ENCODE measurements around the gene EEIG2. TPM values are rescaled to one million over a fixed set of nuclear protein-coding genes. Genes with fewer than 3 reads are reported as not detected.
A peak's percentile ranks its signal among the peaks of the same experiment; 100 is the strongest.
"Not testable (repeated sequence)": the region's sequence is repeated elsewhere in the genome, so short reads cannot be mapped to it uniquely, and the experiment has no call there.

The EEIG2 gene
- total RNA-seq, 2 donors from 2014 or later: 7.0 to 9.2 TPM

GRCh38 chr1:108531444-108531843 lies 28.5 kb upstream of the EEIG2 start:
- WGBS, 2 donors: 19 to 27% methylated on average over 4 of the region's 4 CpGs
- TF ChIP-seq CTCF (IDR thresholded peaks at IDR 0.05): no peak
- TF ChIP-seq POLR2A (IDR thresholded peaks at IDR 0.05): no peak
- no peak overlapping the region for H3K4me3 ChIP-seq
- peak overlapping the region in 1 of 4 donors; percentile 18 for H3K27ac ChIP-seq
- ATAC-seq (no peak), DNase-seq (peak in 1 of 4 donors; percentile 10)
- intact Hi-C loops (cut with DNase I): no loop called here
- no peaks in the 10 kb centered on the region for H3K36me3 ChIP-seq (replicated peaks in 1 of 2; ENCODE audit: insufficient read depth in 1 of 2, low read depth in 2 of 2)
- peaks cover 37% of the 10 kb centered on the region for H3K4me1 ChIP-seq
- no peaks in the 10 kb centered on the region for H3K9me3 ChIP-seq
- H3K27me3 ChIP-seq: no peaks in the 10 kb centered on the region

DNA sequence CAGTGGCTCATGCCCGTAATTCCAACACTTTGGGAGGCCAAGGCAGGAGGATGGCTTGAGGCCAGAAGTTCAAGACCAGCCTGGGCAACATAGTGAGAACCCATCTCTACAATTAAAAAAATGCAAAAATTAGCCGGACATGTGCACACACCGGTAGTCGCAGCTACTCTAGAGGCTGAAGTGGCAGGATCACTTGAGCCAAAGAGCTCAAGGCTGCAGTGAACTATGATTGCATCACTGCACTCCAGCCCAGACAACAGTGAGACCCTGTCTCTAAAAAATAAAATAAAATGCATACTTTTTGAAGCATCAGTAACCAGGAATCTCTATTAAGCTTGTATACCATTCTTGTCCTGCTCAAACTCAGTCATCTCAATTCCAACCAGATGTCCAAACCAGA lies 27.2 kb upstream of the EEIG2 start:
- Histone ChIP-seq H3K4me1 (peaks cover 37% of the 10 kb centered on the region), H3K4me3 (no peak overlapping the region), H3K36me3 (replicated peaks in 1 of 2; ENCODE audit: insufficient read depth in 1 of 2, low read depth in 2 of 2) (no peaks in the 10 kb centered on the region), H3K27ac (no peak overlapping the region), H3K27me3 (no peaks in the 10 kb centered on the region), H3K9me3 (no peaks in the 10 kb centered on the region)
- 68 to 75% methylated on average over 4 of the region's 4 CpGs for WGBS, 2 donors
- DNase-seq (no peak), ATAC-seq (no peak)
- TF ChIP-seq POLR2A (IDR thresholded peaks at IDR 0.05) (no peak), CTCF (IDR thresholded peaks at IDR 0.05) (no peak)
- intact Hi-C loops (cut with DNase I): no loop called here

DNA sequence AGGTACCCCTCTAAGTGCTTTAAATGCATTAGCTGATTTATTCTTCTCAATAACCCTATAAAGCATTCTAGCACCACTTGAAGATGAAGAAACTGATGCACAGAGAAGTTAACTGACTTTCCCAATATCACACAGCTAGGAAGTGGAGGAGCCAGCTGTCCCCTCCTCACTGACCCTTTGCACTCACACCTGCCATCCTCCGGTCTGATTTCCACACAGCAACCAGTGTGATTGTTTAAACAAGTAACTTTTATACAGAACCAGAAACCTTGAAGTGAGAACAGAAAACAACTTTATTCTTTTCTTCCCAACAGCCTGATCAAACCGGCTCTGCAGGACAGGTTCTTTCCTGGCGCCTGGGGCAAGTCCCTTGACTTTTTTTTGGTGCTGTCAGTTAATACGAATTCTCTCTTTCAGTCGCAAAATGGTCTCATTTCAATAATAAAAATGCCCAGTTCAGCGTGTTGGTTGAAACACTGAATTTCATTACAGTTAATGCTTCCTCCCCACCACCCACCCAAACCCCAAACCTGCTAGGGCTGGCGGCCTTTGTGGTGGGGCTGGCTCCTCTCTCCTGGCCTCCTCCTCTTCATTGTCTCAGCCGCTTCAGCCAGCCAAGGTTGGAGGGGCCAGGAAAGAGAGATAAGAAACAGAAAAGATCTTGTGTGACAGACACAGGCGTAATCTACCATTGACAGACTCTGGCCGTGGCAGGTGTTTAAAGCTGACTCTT lies 26.4 kb upstream of the EEIG2 start:
- H3K27me3 ChIP-seq: no peaks in the 10 kb centered on the region
- 11 to 21% methylated on average over 10 of the region's 10 CpGs for WGBS, 2 donors
- no peaks in the 10 kb centered on the region for H3K9me3 ChIP-seq
- peak overlapping the region in 3 of 4 donors; percentile 67 to 80 (median 74) for H3K27ac ChIP-seq
- intact Hi-C loops (cut with DNase I): no loop called here
- H3K4me1 ChIP-seq: peaks cover 37% of the 10 kb centered on the region
- H3K4me3 ChIP-seq: no peak overlapping the region
- no peaks in the 10 kb centered on the region for H3K36me3 ChIP-seq (replicated peaks in 1 of 2; ENCODE audit: insufficient read depth in 1 of 2, low read depth in 2 of 2)
- ATAC-seq (peak; percentile 88), DNase-seq (peak; percentile 36 to 68 (median 52))
- TF ChIP-seq CTCF (IDR thresholded peaks at IDR 0.05): peak in 1 of 7 experiments; percentile 15
- TF ChIP-seq POLR2A (IDR thresholded peaks at IDR 0.05): no peak

DNA sequence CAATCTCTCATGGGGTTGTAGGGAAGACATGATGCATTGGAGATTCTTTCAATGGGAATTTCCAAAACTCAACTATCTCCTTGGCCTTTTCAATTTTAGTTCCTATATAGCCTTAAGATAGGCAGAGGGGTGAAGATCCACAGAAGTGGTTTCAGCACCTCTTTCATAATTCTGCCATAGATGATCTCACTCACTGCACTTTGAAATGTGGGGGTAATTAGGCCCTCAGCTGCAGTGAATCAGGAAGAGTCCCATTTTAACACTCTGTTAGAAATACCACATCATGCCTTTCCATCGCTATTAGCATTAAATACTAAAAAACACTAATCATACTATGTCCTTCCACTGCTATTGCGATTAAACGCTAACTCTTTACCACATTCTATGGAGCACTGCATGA lies 25.1 kb upstream of the EEIG2 start:
- no peak for TF ChIP-seq CTCF (IDR thresholded peaks at IDR 0.05)
- no peak for TF ChIP-seq POLR2A (IDR thresholded peaks at IDR 0.05)
- H3K36me3 ChIP-seq (replicated peaks in 1 of 2; ENCODE audit: insufficient read depth in 1 of 2, low read depth in 2 of 2): no peaks in the 10 kb centered on the region
- ATAC-seq: no peak
- intact Hi-C loops (cut with DNase I): no loop called here
- no peak for DNase-seq
- H3K27ac ChIP-seq: no peak overlapping the region
- peaks cover 37% of the 10 kb centered on the region for H3K4me1 ChIP-seq
- no peak overlapping the region for H3K4me3 ChIP-seq
- WGBS, 2 donors: 98 to 99% methylated on average over 3 of the region's 3 CpGs
- no peaks in the 10 kb centered on the region for H3K9me3 ChIP-seq
- no peaks in the 10 kb centered on the region for H3K27me3 ChIP-seq

DNA sequence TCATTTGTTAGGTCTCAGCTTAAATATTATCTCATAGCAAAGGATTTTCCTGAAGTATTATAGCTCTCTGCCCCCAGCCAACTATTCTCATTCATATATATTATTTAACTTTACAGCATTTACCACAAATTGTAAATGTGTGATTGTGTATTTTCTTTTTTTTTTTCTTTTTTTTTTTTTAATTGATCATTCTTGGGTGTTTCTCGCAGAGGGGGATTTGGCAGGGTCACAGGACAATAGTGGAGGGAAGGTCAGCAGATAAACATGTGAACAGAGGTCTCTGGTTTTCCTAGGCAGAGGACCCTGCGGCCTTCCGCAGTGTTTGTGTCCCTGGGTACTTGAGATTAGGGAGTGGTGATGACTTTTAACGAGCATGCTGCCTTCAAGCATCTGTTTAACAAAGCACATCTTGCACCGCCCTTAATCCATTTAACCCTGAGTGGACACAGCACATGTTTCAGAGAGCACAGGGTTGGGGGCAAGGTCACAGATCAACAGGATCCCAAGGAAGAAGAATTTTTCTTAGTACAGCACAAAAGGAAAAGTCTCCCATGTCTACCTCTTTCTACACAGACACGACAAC lies 24.5 kb upstream of the EEIG2 start:
- H3K9me3 ChIP-seq; DNase-seq; H3K27ac ChIP-seq; H3K27me3 ChIP-seq; H3K36me3 ChIP-seq (replicated peaks in 1 of 2; ENCODE audit: insufficient read depth in 1 of 2, low read depth in 2 of 2); ATAC-seq; H3K4me3 ChIP-seq; intact Hi-C loops (cut with DNase I): not testable (repeated sequence)
- peaks cover 37% of the 10 kb centered on the region for H3K4me1 ChIP-seq
- 88 to 94% methylated on average over 4 of the region's 6 CpGs for WGBS, 2 donors

DNA sequence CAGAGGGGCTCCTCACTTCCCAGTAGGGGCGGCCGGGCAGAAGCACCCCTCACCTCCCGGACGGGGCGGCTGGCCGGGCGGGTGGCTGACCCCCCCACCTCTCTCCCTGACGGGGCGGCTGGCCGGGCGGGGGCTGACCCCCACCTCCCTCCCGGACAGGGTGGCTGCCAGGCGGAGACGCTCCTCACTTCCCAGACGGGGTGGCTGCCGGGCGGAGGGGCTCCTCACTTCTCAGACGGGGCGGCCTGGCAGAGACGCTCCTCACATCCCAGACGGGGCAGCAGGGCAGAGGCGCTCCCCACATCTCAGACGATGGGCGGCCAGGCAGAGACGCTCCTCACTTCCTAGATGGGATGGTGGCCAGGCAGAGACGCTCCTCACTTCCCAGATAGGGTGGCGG lies 23.9 kb upstream of the EEIG2 start:
- intact Hi-C loops (cut with DNase I); H3K27me3 ChIP-seq; H3K9me3 ChIP-seq; ATAC-seq; H3K27ac ChIP-seq; H3K36me3 ChIP-seq (replicated peaks in 1 of 2; ENCODE audit: insufficient read depth in 1 of 2, low read depth in 2 of 2); DNase-seq; H3K4me3 ChIP-seq: not testable (repeated sequence)
- 92 to 100% methylated on average over 9 to 15 of the region's 27 CpGs for WGBS, 2 donors
- peaks cover 34% of the 10 kb centered on the region for H3K4me1 ChIP-seq

- H3K27me3 ChIP-seq; intact Hi-C loops (cut with DNase I); H3K36me3 ChIP-seq (replicated peaks in 1 of 2; ENCODE audit: insufficient read depth in 1 of 2, low read depth in 2 of 2); DNase-seq; ATAC-seq; H3K9me3 ChIP-seq; H3K27ac ChIP-seq; H3K4me3 ChIP-seq: not testable (repeated sequence)
- peaks cover 26% of the 10 kb centered on the region for H3K4me1 ChIP-seq
- WGBS, 2 donors: 55 to 68% methylated on average over 4 of the region's 4 CpGs
Measured at GRCh38 chr1:108536791-108537190, 23.1 kb upstream of the EEIG2 start.

All from body of pancreas (tissue), 4 donors.